HT-29 (cell line): ENCODE measurements around the gene NLRC5. TPM values are rescaled to one million over a fixed set of nuclear protein-coding genes. Genes with fewer than 3 reads are reported as not detected.

ENCODE experiments used
- DNase-seq: peaks from one replicate; pipeline ENCODE4 v3.0.0-alpha.2; 2015; ENCODE audit warnings: low spot score
- total RNA-seq: library from RNA; depleted of rRNA; stranded (reverse); fragments of >200 nt; shearing (Covaris generic); gene quantifications from 2 replicates; pipeline ENCODE4 v1.2.3, GENCODE V29; 2014; rRNA removed

The NLRC5 gene
- total RNA-seq, result 4.2 and 8.2 TPM in 2 replicates

DNA sequence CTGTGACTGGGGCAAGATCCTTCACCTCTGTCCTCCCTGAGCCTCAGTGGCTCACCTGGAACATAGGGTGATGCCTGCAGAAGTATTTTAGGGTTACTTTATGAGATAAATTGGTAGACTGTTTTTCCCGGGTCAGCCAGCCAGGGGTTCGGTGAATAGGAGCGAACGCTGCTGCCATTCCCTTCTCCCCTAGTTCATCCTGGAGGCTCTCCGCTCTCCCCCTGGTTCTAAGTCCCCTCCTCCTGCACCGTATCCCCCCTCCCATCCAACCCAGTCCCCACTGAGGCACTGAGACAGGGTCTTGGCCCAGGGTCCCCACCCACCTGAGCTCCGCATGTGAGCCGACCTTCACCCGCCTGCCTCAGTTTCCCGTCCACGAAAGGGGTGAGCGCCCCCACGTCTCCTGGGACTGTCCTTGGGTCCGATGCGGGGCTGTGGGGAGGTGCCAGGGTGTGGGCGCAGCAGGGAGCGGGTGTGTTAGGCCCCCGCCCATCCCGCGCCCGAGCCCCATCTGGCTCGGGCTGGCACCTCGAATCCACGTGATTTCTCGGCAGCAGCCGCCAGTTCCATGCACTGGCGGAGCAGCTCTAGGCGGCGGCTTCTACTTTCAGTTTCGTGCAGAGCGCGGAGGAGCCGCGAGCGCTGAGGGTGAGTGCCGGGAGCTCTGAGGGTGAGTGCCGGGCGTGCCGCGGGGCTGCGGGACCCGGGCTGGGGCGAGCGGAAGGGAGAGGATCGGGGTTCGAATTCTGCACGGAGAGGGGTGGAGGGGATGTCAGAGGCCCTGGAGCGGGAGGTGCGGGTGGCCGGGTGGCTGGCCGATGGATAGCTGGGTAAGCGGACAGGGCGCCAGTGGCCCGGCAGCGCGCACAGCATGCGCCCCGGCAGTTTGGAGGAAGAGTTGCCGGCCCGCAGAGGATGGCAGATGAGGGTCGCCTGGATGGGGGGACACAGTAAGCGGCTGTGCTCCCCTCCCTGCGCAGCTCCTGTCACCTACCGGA, at the start of gene NLRC5:
TSS of gene NLRC5 (plus strand) at position 610 of the 998 bp plus-strand sequence. CDS start 31,156 bp downstream, outside the sequence.
- peak; percentile 53 for DNase-seq

DNA sequence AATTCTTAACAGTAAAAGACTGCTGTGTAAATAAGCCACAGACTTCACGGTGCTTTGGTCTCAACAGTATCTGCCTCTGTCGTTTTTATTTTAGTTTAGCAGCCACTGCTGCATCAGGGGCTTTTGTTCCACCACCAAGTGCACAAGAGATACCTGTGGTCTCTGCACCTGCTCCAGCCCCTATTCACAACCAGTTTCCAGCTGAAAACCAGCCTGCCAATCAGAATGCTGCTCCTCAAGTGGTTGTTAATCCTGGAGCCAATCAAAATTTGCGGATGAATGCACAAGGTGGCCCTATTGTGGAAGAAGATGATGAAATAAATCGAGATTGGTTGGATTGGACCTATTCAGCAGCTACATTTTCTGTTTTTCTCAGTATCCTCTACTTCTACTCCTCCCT, 49.6 kb upstream of the NLRC5 start:
- DNase-seq, result no peak

GRCh38 chr16:56941092-56941491, 48.3 kb upstream of the NLRC5 start:
- DNase-seq, result no peak

DNA sequence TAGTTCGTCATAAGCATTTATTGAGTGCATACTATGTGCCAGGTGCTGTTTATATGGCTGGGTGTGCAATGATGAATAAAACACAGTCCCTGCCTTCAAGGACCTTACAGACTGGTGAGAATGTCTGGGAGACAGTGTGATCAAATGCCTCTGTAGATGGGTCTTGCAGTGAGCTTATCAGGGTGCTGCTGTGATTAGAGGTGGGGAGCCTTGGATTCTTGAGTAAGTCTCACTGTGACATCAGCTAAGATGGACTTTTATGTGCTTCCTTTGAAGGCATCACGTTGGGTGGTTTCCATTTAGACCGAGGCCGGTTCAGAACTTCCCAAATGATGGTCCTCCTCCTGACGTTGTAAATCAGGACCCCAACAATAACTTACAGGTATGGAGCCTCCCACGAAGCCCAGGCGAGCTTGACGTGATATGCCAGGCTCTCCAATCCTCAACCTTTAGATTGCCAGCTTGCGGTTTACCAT, 47.5 kb upstream of the NLRC5 start:
- DNase-seq, result no peak

GRCh38 chr16:56943761-56944375, 45.5 kb upstream of the NLRC5 start:
- DNase-seq, result no peak

DNA sequence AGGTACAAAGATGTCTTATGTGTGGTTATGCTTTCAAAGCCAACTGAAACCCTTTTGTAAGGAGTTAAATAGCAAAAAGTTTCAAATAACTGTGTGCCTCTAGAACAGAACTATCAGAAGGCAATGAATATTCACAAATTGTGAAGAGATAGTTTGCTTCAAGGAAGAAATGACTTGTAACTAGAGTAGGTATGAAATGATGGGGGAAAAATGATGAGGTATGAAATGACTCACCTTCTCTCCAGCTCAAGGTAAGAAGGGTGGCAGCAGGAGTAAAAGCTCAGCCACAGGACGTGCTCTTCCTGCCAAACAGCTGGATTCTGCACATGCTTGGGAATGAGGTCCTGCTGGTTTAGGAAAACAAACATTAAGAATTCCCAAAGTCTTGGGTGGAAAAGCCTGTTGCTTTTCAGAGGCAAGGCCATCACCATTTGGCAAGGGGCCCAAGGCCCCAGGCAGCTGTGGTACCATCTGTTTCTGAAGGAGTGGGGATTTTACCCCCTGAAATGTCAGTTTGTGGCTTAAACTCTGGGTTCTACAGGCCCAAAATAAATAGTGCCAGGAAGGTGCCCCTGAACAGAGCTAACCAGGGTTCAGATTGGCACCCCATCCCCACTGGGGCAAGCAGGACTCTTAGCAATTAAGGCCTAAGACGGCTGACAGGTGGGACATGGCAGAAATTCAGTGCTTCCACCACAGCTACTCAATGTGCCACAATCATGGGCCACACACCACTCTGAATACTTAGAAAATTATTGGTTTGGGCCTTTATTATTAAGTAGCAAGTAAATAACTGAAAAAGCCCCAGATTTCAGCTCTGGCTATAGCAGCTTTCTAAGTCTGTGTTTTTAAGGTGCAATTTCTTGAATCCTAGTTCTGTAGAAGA, 44.2 kb upstream of the NLRC5 start:
- DNase-seq, result no peak

- no peak for DNase-seq
Observed at GRCh38 chr16:56945847-56946527, 43.4 kb upstream of the NLRC5 start.

DNA sequence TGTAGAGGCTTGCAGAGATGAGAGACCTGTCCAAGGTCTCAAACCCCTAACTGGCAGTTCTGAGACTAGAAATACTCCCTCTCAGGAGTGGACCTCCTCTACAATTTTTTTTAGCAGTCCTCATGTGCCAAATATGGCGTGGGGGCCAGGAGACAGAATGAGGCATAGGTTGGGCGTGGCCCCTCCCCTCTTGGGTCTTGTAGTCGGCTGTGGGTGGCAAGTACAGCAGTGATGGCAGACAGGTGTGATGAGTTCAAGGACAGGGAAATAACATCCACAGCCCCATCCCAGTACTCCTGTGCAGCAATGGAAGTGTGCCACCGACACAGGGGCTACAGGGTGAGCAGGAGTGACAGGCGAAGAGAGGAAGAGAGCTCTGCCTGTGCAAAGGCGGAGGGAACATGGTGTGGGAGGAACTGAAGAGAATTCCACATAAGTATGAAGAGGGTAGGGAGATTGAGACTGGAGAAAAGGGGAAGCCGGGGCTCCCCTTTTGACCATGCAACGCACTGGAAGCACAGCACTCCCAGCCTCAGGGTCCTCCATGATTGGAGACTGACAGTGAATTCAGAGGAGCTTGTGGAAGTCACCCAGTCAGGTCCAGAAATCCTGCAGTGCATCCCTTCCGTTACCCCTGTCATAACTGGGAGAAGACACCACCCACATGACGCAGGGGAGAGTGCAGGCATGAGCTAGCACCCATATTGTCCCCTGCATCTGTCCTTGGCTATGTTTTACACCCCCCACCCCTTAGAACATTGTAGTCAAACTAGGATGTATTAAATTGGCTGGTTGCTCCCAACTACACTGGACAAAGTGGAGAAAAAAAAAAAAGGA, 42.4 kb upstream of the NLRC5 start:
- DNase-seq, result no peak

DNA sequence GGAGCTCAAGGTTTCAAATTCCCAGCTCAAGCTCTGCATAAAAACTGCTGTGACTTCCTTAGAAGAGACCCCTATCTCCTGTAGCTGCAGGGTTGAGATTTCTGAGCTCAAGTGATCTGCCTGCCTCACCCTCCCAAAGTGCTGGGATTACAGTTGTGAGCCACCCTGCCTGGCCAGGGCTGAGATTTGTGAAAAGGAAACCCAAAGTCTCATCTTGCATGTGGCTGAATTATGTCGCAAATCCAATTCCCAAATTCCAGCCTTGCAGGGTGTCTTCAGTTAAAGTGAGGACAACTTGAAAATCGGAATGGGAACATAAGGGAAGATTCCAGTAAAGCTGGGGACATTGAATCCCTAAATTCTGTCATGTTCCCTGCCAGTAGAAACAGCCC, 41.8 kb upstream of the NLRC5 start:
- DNase-seq, result no peak

DNA sequence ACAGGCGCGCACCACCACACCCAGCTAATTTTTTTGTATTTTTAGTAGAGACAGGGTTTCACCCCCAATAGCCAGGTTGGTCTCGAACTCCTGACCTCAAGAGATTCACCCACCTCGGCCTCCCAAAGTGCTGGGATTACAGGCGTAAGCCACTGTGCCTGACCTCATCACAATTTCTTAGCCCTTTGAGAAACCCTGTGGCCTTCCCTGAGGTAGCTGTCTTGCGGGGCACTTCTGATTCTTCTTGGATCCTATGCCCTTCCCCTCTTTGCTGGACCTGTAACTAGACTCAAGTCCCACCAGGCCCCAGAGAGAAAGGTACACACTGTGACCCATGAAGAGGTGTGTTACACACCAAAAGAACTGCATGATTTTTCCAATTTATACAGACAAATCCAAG, 41.1 kb upstream of the NLRC5 start:
- no peak for DNase-seq

GRCh38 chr16:56950051-56950450, 39.3 kb upstream of the NLRC5 start:
- DNase-seq, result no peak

GRCh38 chr16:56950455-56950854, 38.9 kb upstream of the NLRC5 start:
- no peak for DNase-seq

DNA sequence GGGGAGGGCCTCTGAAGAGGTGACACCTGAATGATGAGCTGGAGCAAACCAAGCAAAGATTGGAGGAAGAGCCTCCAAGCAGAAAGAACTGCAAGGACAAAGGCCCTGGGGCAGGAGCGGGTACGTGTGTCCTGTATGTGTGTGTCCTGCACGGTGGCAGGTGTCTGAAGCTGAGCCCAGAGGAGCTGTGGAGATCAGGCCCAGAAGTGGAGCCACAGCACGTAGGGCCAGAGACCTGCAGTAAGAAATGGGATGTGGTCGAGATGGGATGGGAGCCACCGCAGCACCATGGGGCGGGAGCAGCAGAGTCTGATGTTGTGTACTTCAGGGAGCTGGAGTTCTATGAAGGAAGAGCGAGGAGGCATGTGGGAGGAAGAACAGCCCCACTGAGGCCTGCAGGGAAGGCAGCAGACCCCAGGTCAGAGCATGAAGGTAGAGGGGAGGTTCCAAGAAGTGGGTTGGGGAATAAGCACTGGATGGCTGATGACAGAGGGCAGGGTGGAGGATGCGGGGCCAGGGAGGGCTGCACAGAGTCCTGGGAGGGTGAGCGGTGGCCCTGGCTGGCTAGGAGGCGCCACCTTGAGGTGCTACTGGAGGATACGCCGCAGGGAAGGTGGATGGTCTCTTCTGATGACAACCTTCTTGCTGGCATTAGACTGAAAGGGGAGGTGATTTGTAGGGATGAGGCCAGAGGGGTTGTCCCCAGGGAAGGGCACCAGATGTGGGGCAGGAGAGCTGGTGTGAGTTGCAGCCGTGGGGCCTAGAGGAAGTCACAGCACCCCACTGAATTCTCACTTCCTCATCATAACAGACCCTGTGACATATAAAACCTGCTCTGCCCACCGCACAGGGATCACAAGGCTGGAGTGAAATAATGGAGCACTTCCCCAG, 38.2 kb upstream of the NLRC5 start:
- peak; percentile 69 for DNase-seq

- DNase-seq, result no peak
Observed at GRCh38 chr16:56953006-56953405, 36.4 kb upstream of the NLRC5 start.

- no peak for DNase-seq
Observed at GRCh38 chr16:56956076-56956475, 33.3 kb upstream of the NLRC5 start.

- no peak for DNase-seq
Observed at GRCh38 chr16:56956756-56957155, 32.6 kb upstream of the NLRC5 start.

DNA sequence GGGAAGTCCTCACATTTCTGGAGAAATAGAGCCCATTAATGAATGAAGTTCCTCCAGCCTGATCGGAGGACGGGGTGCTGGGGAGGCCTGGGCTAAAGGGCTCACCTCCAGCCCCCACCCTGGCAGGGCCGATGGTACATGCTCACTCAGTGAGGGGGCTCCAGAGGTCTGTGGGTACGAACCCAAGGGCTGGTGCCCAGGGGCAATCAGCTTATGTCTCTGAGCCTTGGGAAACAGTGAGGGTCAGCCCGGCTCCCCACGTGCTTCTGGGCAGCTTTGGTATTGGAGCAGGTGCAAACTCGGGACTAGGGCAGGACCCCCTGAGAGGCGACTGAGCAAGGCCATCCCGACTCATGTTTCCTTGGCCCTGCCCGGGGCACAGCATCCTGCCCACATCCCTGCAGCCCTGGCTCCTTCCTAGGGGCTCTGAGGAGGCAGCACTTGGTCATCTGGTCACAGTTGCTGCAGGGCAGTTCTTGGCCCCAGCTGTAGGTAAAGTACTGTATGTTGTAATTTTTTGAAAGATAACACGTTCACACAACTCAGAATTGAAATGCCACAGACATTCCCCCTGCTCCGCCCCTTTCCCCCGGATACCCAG, 28.6 kb upstream of the NLRC5 start:
- DNase-seq, result no peak

DNA sequence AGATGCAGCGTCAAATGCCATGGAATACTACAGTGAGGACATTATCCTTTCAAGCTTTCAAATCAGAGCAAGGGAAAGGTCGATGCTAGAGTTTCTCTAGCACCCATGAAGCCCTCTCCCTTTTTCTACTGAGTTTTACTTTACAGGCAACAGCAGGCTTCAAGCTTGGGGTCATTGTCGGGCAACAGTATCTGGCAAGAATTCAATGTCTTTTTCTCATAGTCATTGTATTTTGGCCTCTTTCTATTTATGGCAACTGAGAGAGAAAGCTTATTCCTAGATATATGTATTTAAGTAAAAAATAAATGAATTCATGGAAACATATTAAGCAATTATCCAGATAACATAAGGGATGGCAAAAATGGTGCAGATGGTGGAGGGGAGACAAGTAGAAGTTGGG, 28.0 kb upstream of the NLRC5 start:
- no peak for DNase-seq

DNA sequence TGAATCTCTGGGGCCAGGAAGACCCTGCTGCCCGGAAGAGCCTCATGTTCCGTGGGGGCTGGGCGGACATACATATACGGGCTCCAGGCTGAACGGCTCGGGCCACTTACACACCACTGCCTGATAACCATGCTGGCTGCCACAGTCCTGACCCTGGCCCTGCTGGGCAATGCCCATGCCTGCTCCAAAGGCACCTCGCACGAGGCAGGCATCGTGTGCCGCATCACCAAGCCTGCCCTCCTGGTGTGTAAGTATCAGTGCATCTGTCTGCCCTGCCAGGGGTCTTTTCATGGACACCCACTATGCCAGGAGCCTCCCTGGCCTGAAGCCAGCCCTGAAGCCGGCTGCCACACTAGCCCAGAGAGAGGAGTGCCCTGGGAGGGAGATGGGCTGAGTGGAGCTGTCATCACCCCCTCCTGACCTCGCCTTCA, 27.5 kb upstream of the NLRC5 start, which contains the start of gene CETP:
TSS of gene CETP (plus strand) at position 100 of the 431 bp plus-strand sequence. CDS start at position 130, 30 bp downstream.
- no peak for DNase-seq
